Osteocyte (in vitro differentiated cells): ENCODE results near the gene VPS41. TPM values are rescaled to one million over a fixed set of nuclear protein-coding genes. Genes with fewer than 3 reads are reported as not detected.
"Not testable (repeated sequence)": the region's sequence is repeated elsewhere in the genome, so short reads cannot be mapped to it uniquely, and the experiment has no call there.

Source experiments
- DNase-seq: peaks from one replicate; pipeline ENCODE4 v3.0.0; 2021; ENCODE audit warnings: mixed read lengths; ENCODE audit not compliant: unreplicated experiment; ENCODE audit errors: extremely low spot score
- H3K27ac Mint-ChIP-seq: one replicate; pipeline ENCODE4 v1.8.0; 2021; ENCODE audit warnings: mild to moderate bottlenecking, mixed read lengths; ENCODE audit not compliant: unreplicated experiment
- H3K27me3 Mint-ChIP-seq: one replicate; pipeline ENCODE4 v1.8.0; 2021; ENCODE audit warnings: mixed read lengths; ENCODE audit not compliant: unreplicated experiment
- H3K36me3 Mint-ChIP-seq: one replicate; pipeline ENCODE4 v1.8.0; 2021; ENCODE audit warnings: mixed read lengths; ENCODE audit not compliant: unreplicated experiment
- H3K4me1 Mint-ChIP-seq: one replicate; pipeline ENCODE4 v1.8.0; 2021; ENCODE audit warnings: mixed read lengths; ENCODE audit not compliant: unreplicated experiment
- H3K4me3 Mint-ChIP-seq: one replicate; pipeline ENCODE4 v1.8.0; 2021; ENCODE audit warnings: mild to moderate bottlenecking, moderate library complexity, mixed read lengths; ENCODE audit not compliant: unreplicated experiment
- H3K9me3 Mint-ChIP-seq: one replicate; pipeline ENCODE4 v1.8.0; 2021; ENCODE audit warnings: mixed read lengths; ENCODE audit not compliant: unreplicated experiment
- CTCF ChIP-seq: fragments of 200-600 bp; sonication (generic); IDR thresholded peaks from 2 replicates; pipeline ENCODE4 v1.5.0; 2021; ENCODE audit warnings: antibody characterized with exemption, mild to moderate bottlenecking, moderate library complexity
- total RNA-seq: library from RNA; stranded (reverse); gene quantifications from 2 replicates; pipeline ENCODE4 v1.2.1, GENCODE V29; 2021

Gene VPS41
- total RNA-seq, 1 donor from 2014 or later: 105 TPM

GRCh38 chr7:38855386-38855785 lies 53.6 kb downstream of the VPS41 start:
- no peak for TF ChIP-seq CTCF
- Mint-ChIP-seq H3K27me3 (no peaks in the 10 kb centered on the region), H3K27ac (no peak overlapping the region), H3K36me3 (peaks cover 3% of the 10 kb centered on the region), H3K4me1 (peaks cover 17% of the 10 kb centered on the region), H3K4me3 (no peak overlapping the region), H3K9me3 (no peaks in the 10 kb centered on the region)
- DNase-seq: no peak

- not testable (repeated sequence) for H3K9me3 Mint-ChIP-seq
- peaks cover 17% of the 10 kb centered on the region for H3K4me1 Mint-ChIP-seq
Observed at GRCh38 chr7:38854947-38855346, 54.0 kb downstream of the VPS41 start.

GRCh38 chr7:38851321-38851720 lies 57.7 kb downstream of the VPS41 start:
- Mint-ChIP-seq H3K27me3 (no peaks in the 10 kb centered on the region), H3K9me3 (no peaks in the 10 kb centered on the region), H3K36me3 (peaks cover 7% of the 10 kb centered on the region), H3K4me1 (peaks cover 9% of the 10 kb centered on the region), H3K27ac (no peak overlapping the region), H3K4me3 (no peak overlapping the region)
- no peak for DNase-seq
- no peak for TF ChIP-seq CTCF

More at GRCh38 chr7:38854947-38855346, 54.0 kb downstream of the VPS41 start:
- not testable (repeated sequence) for DNase-seq, H3K27me3 Mint-ChIP-seq, H3K36me3 Mint-ChIP-seq, H3K4me3 Mint-ChIP-seq, H3K27ac Mint-ChIP-seq

GRCh38 chr7:38846280-38846679 lies 62.7 kb downstream of the VPS41 start:
- TF ChIP-seq CTCF: no peak
- Mint-ChIP-seq H3K4me3 (no peak overlapping the region), H3K27ac (peak overlapping the region; percentile 7), H3K4me1 (peaks cover 19% of the 10 kb centered on the region), H3K27me3 (no peaks in the 10 kb centered on the region), H3K36me3 (peaks cover 4% of the 10 kb centered on the region), H3K9me3 (no peaks in the 10 kb centered on the region)
- DNase-seq: no peak

- H3K4me1 Mint-ChIP-seq: peaks cover 27% of the 10 kb centered on the region
- no peak for TF ChIP-seq CTCF
- no peak for DNase-seq
- H3K9me3 Mint-ChIP-seq: no peaks in the 10 kb centered on the region
- no peaks in the 10 kb centered on the region for H3K27me3 Mint-ChIP-seq
- H3K27ac Mint-ChIP-seq: no peak overlapping the region
- H3K4me3 Mint-ChIP-seq: no peak overlapping the region
- peaks cover 4% of the 10 kb centered on the region for H3K36me3 Mint-ChIP-seq
Observed at GRCh38 chr7:38844952-38845563, 63.9 kb downstream of the VPS41 start.

- H3K27ac Mint-ChIP-seq: peak overlapping the region; percentile 46
Observed at GRCh38 chr7:38842746-38843145, 66.2 kb downstream of the VPS41 start.

More at GRCh38 chr7:38842746-38843145, 66.2 kb downstream of the VPS41 start:
- Mint-ChIP-seq H3K36me3 (no peaks in the 10 kb centered on the region), H3K4me3 (no peak overlapping the region), H3K9me3 (no peaks in the 10 kb centered on the region), H3K27me3 (no peaks in the 10 kb centered on the region), H3K4me1 (peaks cover 27% of the 10 kb centered on the region)
- DNase-seq: no peak
- no peak for TF ChIP-seq CTCF
